Measurements from ENCODE around the gene KCNQ1.

Gene KCNQ1

GRCh38 chr11:2425506-2425905, 19.3 kb upstream of the KCNQ1 start:
- DNase-seq, result no peak

DNA sequence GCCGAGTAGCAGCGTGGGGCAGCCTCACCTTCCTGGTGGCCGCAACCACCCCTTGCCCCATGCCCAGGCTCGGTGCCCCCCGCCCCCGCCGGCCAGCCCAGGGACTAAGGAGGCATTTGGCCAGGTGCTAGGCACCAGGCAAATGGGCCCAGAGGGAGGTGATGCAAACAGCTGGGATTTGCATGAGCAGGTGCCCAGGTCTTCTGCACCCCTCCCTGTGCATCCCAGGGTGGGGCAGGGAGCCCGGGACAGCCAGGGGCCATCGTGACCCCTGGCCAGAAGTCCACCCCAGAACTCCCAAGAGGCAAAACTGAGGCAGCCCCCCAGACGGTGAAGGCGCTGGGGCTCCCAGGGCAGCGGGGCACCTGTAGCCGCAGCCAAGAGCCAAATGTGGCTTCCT, 18.6 kb upstream of the KCNQ1 start:
- DNase-seq, result no peak

DNA sequence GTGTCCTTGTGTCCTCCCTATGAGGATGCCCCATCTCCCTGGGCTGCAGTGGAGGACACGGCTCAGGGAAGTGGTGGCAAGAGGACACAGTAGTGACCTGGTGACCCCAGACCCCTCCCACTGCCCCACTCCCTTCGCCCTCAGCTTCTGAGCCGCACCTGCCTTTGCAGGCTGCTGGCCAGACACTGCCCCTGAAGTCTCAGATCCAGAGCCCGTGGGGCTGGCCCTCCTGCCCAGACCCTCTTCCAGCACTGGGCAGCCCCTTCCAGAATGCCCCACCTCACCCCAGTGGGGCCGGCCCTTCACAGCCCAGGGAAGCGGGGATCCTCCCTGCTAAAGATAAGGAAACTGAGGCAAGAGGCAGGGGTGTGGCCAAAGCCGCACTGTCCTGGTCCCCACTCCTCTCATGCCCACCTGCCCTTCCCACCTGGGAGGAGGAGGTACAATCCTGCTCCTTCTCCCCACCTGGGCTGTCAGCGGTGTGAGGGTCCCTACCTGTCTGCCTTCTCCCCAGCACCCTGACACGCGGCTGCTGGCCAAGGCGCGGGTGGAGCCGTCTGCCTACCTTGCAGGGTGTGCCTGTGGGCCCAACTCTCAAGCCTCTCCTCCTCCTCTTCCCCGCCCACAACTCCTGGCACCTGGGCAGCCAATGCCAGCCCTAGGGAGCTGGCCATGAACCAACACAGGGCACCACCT, 17.8 kb upstream of the KCNQ1 start:
- no peak for DNase-seq

GRCh38 chr11:2427721-2428321, 17.0 kb upstream of the KCNQ1 start:
- no peak for DNase-seq

- DNase-seq, result peak; percentile 91
Measured at GRCh38 chr11:2428322-2428795, 16.4 kb upstream of the KCNQ1 start.

GRCh38 chr11:2431395-2431794, 13.4 kb upstream of the KCNQ1 start:
- no peak for DNase-seq

- no peak for DNase-seq
Measured at GRCh38 chr11:2432171-2432621, 12.6 kb upstream of the KCNQ1 start.

- no peak for DNase-seq
Measured at GRCh38 chr11:2432628-2433071, 12.2 kb upstream of the KCNQ1 start.

- no peak for DNase-seq
Measured at GRCh38 chr11:2433106-2433925, 11.5 kb upstream of the KCNQ1 start.

DNA sequence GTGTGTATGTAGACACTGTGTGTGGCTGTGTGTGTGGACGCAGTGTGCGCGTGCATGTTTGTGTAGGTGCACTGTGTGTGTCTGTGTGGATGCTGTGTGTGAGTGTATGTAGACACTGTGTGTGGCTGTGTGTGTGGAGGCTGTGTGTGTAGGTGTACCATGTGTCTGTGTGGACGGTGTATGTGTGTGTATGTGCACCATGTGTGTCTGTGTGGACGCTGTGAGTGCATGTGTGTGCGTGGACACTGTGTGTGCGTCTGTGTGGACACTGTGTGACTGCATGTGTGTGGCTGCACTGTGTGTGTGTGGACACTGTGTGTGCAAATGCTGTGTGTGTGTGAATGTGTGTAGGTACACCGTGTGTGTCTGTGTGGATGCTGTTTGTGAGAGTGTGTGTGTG, 10.8 kb upstream of the KCNQ1 start:
- DNase-seq, result no peak

DNA sequence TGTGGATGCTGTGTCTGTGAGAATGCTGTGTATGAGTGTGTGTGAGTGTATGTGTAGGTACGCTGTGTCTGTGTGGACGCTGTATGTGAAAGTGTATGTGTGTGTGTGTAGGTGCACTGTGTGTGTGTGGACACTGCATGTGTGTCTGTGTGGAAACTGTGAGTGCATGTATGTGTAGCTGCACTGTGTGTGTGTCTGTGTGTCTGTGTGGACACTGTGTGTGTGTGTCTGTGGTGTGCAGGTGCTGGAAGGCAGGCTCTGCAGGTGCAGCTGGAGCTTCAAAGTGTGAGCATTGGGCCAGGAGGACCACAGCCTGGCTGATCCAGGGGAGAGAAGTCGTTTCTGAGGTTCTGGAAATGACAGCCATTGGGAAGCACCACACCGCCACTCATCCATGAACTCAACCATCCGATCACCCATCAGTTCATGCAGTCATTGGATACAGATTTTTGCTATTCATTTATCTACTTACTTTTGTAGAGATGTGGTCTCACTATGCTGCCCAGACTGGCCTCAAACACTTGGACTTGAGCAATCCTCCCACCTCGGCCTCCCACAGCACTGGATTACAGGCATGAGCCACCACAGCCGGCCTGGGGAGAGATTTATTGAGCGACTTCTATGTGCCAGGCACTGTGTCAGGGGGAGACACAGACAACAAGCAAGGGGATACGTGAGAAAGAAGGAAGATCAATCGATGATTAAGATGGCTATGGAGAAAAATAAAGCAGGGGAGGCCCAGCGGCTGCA, 10.1 kb upstream of the KCNQ1 start:
- no peak for DNase-seq

DNA sequence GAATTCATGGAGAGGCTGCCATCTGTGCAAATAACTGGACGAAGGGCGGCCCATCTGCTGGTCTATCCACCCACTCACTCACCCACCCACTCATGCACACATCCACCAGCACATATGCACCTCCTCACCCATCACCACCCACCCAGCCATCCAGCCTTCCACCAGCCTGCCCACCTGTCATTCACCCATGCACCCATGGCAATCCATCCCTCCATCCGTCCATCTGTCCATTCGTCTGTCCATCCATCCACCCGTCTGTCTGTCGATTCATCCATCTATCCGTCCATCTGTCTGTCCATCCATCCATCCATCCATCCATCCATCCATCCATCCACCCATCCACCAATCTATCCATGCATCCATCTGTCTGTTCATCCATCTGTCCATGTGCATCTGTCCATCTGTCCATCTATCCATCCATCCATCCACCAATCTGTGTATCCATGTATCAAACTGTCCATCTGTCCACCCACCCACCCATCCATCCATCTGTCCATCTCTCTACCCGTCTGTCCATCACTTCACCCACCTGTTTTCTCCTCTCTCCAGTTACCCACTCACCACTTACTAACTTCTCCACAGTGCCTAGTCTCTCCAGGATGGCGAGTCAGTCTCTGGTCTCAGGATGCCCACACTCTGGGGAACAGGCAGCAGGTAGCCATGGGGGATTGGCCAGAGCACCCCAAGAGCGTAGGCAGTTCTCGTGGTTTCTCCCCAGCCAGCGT, 9.4 kb upstream of the KCNQ1 start:
- no peak for DNase-seq

GRCh38 chr11:2436013-2436520, 8.7 kb upstream of the KCNQ1 start:
- DNase-seq, result no peak

- DNase-seq, result no peak
Measured at GRCh38 chr11:2436521-2437031, 8.2 kb upstream of the KCNQ1 start.

GRCh38 chr11:2437516-2437915, 7.3 kb upstream of the KCNQ1 start:
- DNase-seq, result no peak

- DNase-seq, result no peak
Measured at GRCh38 chr11:2439820-2440219, 5.0 kb upstream of the KCNQ1 start.

DNA sequence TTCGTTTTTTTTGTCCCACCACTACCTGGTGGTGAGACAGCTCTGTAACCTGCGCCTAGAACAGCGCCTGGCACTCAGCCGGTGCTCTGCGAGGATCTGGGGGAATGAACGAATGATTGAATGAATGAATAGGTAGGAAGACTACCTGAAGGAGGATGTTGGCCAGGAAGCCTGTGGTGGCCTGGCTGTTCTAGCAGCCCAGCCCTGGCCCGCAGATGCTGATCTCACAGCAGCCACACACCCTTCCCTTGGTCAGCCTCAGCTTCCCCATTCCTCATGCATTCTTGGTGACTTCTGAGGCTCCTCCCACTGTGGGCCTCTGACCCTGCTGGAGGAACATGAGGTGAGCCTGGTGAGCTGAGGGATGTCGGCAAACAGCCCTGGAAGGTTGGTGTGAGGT, 4.2 kb upstream of the KCNQ1 start:
- DNase-seq, result no peak

DNA sequence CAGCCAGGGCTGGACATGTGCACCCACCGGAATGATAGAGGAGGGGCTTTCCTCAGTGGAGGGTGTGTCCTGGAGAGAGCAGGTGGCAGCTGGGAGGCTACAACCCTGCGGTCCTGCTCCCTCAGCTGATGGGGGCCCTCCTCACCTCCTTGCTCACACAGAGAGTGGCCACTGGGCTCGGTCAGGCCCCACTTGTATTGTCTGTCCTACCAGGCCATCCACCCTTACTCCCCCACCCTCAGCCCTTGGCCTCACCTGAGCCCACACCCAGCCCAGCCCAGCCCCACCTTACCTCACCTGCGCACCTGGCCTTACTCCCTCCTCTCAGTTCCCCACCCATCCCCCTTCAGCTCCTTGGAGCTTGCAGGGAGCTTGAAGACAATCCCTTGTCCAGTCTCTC, 3.6 kb upstream of the KCNQ1 start:
- DNase-seq, result no peak

DNA sequence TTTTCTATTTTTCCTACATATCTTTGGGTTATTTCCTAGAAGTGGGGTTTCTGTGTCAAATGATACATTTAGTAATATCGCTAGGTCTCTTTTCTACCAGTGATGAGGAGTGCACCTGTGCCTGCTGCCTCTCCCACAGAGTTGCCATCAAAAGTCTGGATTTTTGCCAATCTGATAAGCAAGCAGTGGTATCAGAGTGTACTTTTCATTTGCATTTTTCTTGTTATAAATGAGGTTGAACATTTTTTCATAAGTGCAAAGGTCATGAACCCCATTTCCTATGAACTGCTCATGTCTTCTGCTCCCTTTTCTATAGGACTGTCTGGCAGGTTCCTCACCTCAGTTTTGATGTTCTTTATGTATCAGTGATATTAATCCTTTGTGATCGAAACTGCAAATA, 2.2 kb upstream of the KCNQ1 start:
- DNase-seq, result no peak

DNA sequence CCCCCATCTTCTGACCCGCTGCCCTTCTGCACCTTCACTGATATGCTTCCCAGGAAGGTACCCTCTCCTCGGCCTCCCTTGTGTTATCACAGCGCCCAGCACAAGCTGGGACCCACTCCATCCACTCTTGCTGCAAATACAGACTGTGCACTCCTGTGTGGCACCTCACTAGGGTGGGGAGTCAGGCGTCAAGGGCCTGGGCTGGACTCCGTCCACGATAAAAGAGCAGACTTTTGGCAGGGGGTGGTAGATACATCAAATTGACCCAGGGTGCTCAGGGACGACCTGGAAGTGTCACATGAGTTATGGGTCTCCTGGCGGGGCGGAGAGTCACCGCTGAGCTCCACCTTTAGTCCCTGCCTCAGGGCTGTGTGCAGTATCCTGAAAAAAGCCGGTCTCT, 1.4 kb upstream of the KCNQ1 start:
- DNase-seq, result no peak

- DNase-seq, result peak; percentile 78
Measured at GRCh38 chr11:2443881-2444820, 657 bp upstream of the KCNQ1 start, which contains the start of gene TRPM5. TSS of gene TRPM5 (minus strand) at chr11:2444514. CDS start at chr11:2423036, 21,478 bp downstream.

Data from stimulated activated CD4-positive, alpha-beta T cell treated with anti-CD3 and anti-CD28 coated beads, Interleukin-4, amount 100 ng/mL, for 24 hours (primary cell).